HL-60 (cell line): ENCODE results near the gene PHKA1.

Experiments used
- CTCF ChIP-seq: IDR thresholded peaks from one replicate; pipeline ENCODE4 v1.5.1; 2011; ENCODE audit warnings: low read length, control low read depth, inconsistent platforms; ENCODE audit not compliant: insufficient read depth
- GABPA ChIP-seq: IDR thresholded peaks from 2 replicates; pipeline ENCODE4 v1.6.1; 2012; ENCODE audit warnings: low read depth
- POLR2AphosphoS5 ChIP-seq: IDR thresholded peaks from 2 replicates; pipeline ENCODE4 v1.6.1; 2012; ENCODE audit warnings: low read depth
- REST ChIP-seq: IDR thresholded peaks from 2 replicates; pipeline ENCODE4 v1.6.1; 2012; ENCODE audit warnings: low read depth; ENCODE audit not compliant: insufficient replicate concordance

GRCh38 chrX:72621625-72622485 lies 92.3 kb downstream of the PHKA1 start:
- TF ChIP-seq CTCF (no peak), REST (no peak), POLR2AphosphoS5 (no peak), GABPA (no peak)
